Central memory CD8-positive, alpha-beta T cell (primary cell): ENCODE data around the gene MAPK14.

Experiments used
- ATAC-seq: fragments of 150-1000 bp; cut with Tn5 transposase; replicated peaks from 2 replicates; pipeline ENCODE4 v1.10.0; 2022; ENCODE audit warnings: mild to moderate bottlenecking, moderate FRiP score, moderate number of reproducible peaks; ENCODE audit not compliant: poor library complexity, severe bottlenecking; ENCODE audit errors: extremely low read depth
- DNase-seq, 2 donors: peaks; one replicate each; pipeline ENCODE4 v3.0.0; 2021; ENCODE audit warnings: low spot score in 2 of 2
- H3K27ac Mint-ChIP-seq: one replicate; pipeline ENCODE4 v1.8.0; 2022; ENCODE audit warnings: low read depth, mild to moderate bottlenecking, moderate library complexity, mixed read lengths
- H3K27me3 Mint-ChIP-seq: one replicate; pipeline ENCODE4 v1.8.0; 2022; ENCODE audit warnings: mixed read lengths
- H3K36me3 Mint-ChIP-seq: one replicate; pipeline ENCODE4 v1.8.0; 2022; ENCODE audit warnings: mild to moderate bottlenecking, moderate library complexity, mixed read lengths; ENCODE audit not compliant: insufficient read depth
- H3K4me1 Mint-ChIP-seq: one replicate; pipeline ENCODE4 v1.8.0; 2022; ENCODE audit warnings: mixed read lengths
- H3K4me3 Mint-ChIP-seq: one replicate; pipeline ENCODE4 v1.8.0; 2022; ENCODE audit warnings: mild to moderate bottlenecking, moderate library complexity, mixed read lengths
- H3K9me3 Mint-ChIP-seq: one replicate; pipeline ENCODE4 v1.8.0; 2022; ENCODE audit warnings: mixed read lengths

Gene MAPK14

GRCh38 chr6:36098920-36099647, 71.5 kb downstream of the MAPK14 start:
- peaks cover 15% of the 10 kb centered on the region for H3K36me3 Mint-ChIP-seq
- H3K27ac Mint-ChIP-seq = peak overlapping the region; percentile 70
- peaks cover 51% of the 10 kb centered on the region for H3K4me1 Mint-ChIP-seq
- H3K27me3 Mint-ChIP-seq = no peaks in the 10 kb centered on the region
- DNase-seq (no peak), ATAC-seq (peak; percentile 67)
- no peaks in the 10 kb centered on the region for H3K9me3 Mint-ChIP-seq
- H3K4me3 Mint-ChIP-seq = peak overlapping the region; percentile 69

- H3K36me3 Mint-ChIP-seq = peaks cover 17% of the 10 kb centered on the region
- ATAC-seq (peak; percentile 94), DNase-seq (peak in 1 of 2 donors; percentile 56)
- H3K9me3 Mint-ChIP-seq = no peaks in the 10 kb centered on the region
- H3K27me3 Mint-ChIP-seq = no peaks in the 10 kb centered on the region
- H3K4me3 Mint-ChIP-seq = peak overlapping the region; percentile 69
- H3K4me1 Mint-ChIP-seq = peaks cover 48% of the 10 kb centered on the region
- peak overlapping the region; percentile 70 for H3K27ac Mint-ChIP-seq
These were observed 72.4 kb downstream of the MAPK14 start for GRCh38 chr6:36099869-36100483.

- H3K27ac Mint-ChIP-seq = no peak overlapping the region
- H3K4me3 Mint-ChIP-seq = no peak overlapping the region
- ATAC-seq = no peak
- H3K27me3 Mint-ChIP-seq = no peaks in the 10 kb centered on the region
- peaks cover 18% of the 10 kb centered on the region for H3K36me3 Mint-ChIP-seq
- no peak for DNase-seq
- no peaks in the 10 kb centered on the region for H3K9me3 Mint-ChIP-seq
- peaks cover 48% of the 10 kb centered on the region for H3K4me1 Mint-ChIP-seq
These were observed 74.1 kb downstream of the MAPK14 start for GRCh38 chr6:36101691-36102090.

GRCh38 chr6:36102853-36103252, 75.2 kb downstream of the MAPK14 start:
- H3K4me3 Mint-ChIP-seq = no peak overlapping the region
- no peaks in the 10 kb centered on the region for H3K9me3 Mint-ChIP-seq
- H3K27me3 Mint-ChIP-seq = no peaks in the 10 kb centered on the region
- no peak for ATAC-seq
- DNase-seq = no peak
- peak overlapping the region; percentile 49 for H3K27ac Mint-ChIP-seq
- peaks cover 23% of the 10 kb centered on the region for H3K36me3 Mint-ChIP-seq
- H3K4me1 Mint-ChIP-seq = peaks cover 42% of the 10 kb centered on the region

- ATAC-seq (no peak), DNase-seq (no peak)
- Mint-ChIP-seq H3K4me1 (peaks cover 41% of the 10 kb centered on the region), H3K27ac (no peak overlapping the region), H3K36me3 (peaks cover 20% of the 10 kb centered on the region), H3K4me3 (no peak overlapping the region), H3K27me3 (no peaks in the 10 kb centered on the region), H3K9me3 (no peaks in the 10 kb centered on the region)
These were observed 77.2 kb downstream of the MAPK14 start for GRCh38 chr6:36104836-36105235.

- Mint-ChIP-seq H3K4me3 (peak overlapping the region; percentile 14), H3K4me1 (peaks cover 25% of the 10 kb centered on the region), H3K27ac (peak overlapping the region; percentile 19), H3K9me3 (no peaks in the 10 kb centered on the region), H3K36me3 (peaks cover 20% of the 10 kb centered on the region), H3K27me3 (no peaks in the 10 kb centered on the region)
- ATAC-seq (peak; percentile 90), DNase-seq (no peak)
These were observed 81.5 kb downstream of the MAPK14 start for GRCh38 chr6:36109092-36109491.

- peaks cover 18% of the 10 kb centered on the region for H3K36me3 Mint-ChIP-seq
- no peaks in the 10 kb centered on the region for H3K27me3 Mint-ChIP-seq
- H3K4me1 Mint-ChIP-seq = peaks cover 30% of the 10 kb centered on the region
- no peaks in the 10 kb centered on the region for H3K9me3 Mint-ChIP-seq
- H3K4me3 Mint-ChIP-seq = no peak overlapping the region
- no peak overlapping the region for H3K27ac Mint-ChIP-seq
- ATAC-seq (no peak), DNase-seq (no peak)
These were observed 82.4 kb downstream of the MAPK14 start for GRCh38 chr6:36110050-36110449.

- H3K27ac Mint-ChIP-seq = no peak overlapping the region
- H3K9me3 Mint-ChIP-seq = no peaks in the 10 kb centered on the region
- H3K4me1 Mint-ChIP-seq = peaks cover 32% of the 10 kb centered on the region
- H3K36me3 Mint-ChIP-seq = peaks cover 18% of the 10 kb centered on the region
- DNase-seq (no peak), ATAC-seq (no peak)
- no peak overlapping the region for H3K4me3 Mint-ChIP-seq
- no peaks in the 10 kb centered on the region for H3K27me3 Mint-ChIP-seq
These were observed 83.3 kb downstream of the MAPK14 start for GRCh38 chr6:36110863-36111262.

GRCh38 chr6:36111526-36111925, 83.9 kb downstream of the MAPK14 start:
- DNase-seq = no peak
- H3K4me3 Mint-ChIP-seq = no peak overlapping the region
- no peak for ATAC-seq
- H3K36me3 Mint-ChIP-seq = peaks cover 14% of the 10 kb centered on the region
- H3K9me3 Mint-ChIP-seq = no peaks in the 10 kb centered on the region
- H3K27ac Mint-ChIP-seq = no peak overlapping the region
- H3K27me3 Mint-ChIP-seq = no peaks in the 10 kb centered on the region
- H3K4me1 Mint-ChIP-seq = peaks cover 37% of the 10 kb centered on the region

- H3K4me1 Mint-ChIP-seq = peaks cover 51% of the 10 kb centered on the region
- no peaks in the 10 kb centered on the region for H3K9me3 Mint-ChIP-seq
- no peak for ATAC-seq
- H3K4me3 Mint-ChIP-seq = no peak overlapping the region
- DNase-seq = no peak
- H3K27ac Mint-ChIP-seq = no peak overlapping the region
- H3K36me3 Mint-ChIP-seq = peaks cover 9% of the 10 kb centered on the region
- no peaks in the 10 kb centered on the region for H3K27me3 Mint-ChIP-seq
These were observed 85.4 kb downstream of the MAPK14 start for GRCh38 chr6:36113049-36113448.

- Mint-ChIP-seq H3K27ac (no peak overlapping the region), H3K9me3 (no peaks in the 10 kb centered on the region), H3K36me3 (peaks cover 13% of the 10 kb centered on the region), H3K27me3 (no peaks in the 10 kb centered on the region), H3K4me1 (peaks cover 51% of the 10 kb centered on the region), H3K4me3 (peak overlapping the region; percentile 29)
- ATAC-seq (no peak), DNase-seq (no peak)
These were observed 86.1 kb downstream of the MAPK14 start for GRCh38 chr6:36113703-36114102.

- Mint-ChIP-seq H3K4me3 (peak overlapping the region; percentile 70), H3K4me1 (peaks cover 54% of the 10 kb centered on the region), H3K27me3 (no peaks in the 10 kb centered on the region), H3K36me3 (peaks cover 13% of the 10 kb centered on the region), H3K27ac (peak overlapping the region; percentile 38), H3K9me3 (no peaks in the 10 kb centered on the region)
- ATAC-seq (peak; percentile 64), DNase-seq (no peak)
These were observed 87.3 kb downstream of the MAPK14 start for GRCh38 chr6:36114798-36115408.

GRCh38 chr6:36115412-36115811, 87.8 kb downstream of the MAPK14 start:
- Mint-ChIP-seq H3K4me1 (peaks cover 59% of the 10 kb centered on the region), H3K9me3 (no peaks in the 10 kb centered on the region), H3K27me3 (no peaks in the 10 kb centered on the region), H3K4me3 (peak overlapping the region; percentile 70), H3K36me3 (peaks cover 9% of the 10 kb centered on the region), H3K27ac (peak overlapping the region; percentile 38)
- ATAC-seq (no peak), DNase-seq (no peak)
